CD4-positive, alpha-beta T cell treated with Interleukin-1 beta for 1 hour (primary cell): ENCODE results near the gene MAP7.

Experiments
- DNase-seq, 2 donors: peaks; one replicate each; pipeline ENCODE4 v3.0.0-alpha.2; 2020 to 2022

Gene MAP7

GRCh38 chr6:136527831-136528230 is 22.4 kb downstream of the MAP7 start:
- DNase-seq: no peak

DNA sequence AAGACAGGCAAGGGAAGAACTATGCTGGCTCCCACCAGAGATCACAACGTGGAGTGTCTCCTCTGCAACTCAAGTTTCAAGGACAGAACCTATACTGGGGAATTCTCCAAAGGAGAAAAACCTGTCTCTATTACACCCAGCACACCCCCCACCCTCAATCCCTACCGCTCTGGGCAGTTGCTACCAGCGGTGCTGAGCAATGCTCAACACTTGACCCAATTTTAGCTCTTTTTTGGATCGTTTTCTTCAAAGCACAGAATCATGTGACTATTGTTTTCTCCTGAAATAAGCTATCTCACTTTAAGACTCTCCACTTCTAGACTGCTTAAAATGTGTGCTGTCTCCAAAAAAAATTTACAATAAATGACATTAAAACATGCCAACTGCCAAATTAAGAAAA is 23.3 kb downstream of the MAP7 start:
- no peak for DNase-seq

DNA sequence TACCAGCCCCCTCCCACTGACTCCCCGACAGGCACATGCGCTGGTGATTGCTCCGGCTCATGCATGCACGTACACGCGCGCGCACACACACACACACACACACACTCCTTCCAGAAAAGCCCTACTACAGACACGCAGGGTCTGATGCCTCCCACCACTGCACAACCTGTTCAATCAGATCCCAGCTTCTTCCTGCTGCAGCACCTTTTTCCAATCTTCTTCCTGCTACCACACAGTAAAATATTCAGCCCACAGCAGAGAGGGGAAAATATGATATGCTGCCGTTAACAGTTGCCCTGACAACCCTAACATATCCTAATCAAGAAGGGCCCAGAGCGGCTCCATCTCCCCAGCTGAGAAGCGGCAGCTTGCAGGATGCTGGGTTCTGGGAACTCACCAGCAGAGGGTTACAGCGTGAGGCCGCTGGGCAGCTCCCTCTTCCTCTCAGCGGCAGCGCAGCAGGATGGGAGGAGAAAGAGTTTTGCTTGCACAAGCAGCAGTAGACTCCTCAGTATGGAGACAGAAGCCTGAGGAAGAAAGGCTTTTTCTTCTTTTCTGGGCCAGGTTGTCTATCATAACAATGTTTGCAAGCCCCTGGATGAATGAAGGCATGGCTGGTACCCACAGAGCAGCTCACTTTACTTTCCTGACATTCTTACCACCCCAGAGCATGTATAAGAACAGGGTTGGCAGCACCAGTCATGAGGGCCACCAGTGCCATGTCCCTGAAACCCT is 23.9 kb downstream of the MAP7 start:
- DNase-seq: peak; percentile 7 to 15

- DNase-seq: no peak
These were observed 24.5 kb downstream of the MAP7 start for GRCh38 chr6:136525586-136526195.

DNA sequence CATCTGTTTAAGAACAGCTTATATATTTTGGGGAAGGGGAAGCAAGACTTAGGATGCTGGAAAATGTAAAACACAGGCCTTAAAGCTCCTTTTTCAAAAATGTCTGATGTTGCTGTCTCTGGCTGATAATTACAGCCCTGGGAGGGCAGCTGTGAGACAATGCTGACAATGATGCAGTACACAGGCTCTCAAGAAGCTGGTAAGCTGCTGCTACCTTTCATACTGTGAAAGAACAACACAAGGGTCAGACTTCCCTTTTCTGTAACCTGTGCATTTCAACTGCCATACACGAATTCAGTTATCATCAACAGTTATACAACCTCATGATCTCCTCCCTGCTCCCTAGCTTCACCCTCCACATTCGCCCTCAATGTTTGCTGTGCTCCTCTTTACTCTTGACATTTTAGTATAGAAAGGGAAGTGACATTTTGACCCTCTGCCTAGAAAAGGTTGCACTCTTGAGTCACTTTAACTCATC is 25.2 kb downstream of the MAP7 start:
- DNase-seq: no peak

GRCh38 chr6:136524339-136524935 is 25.8 kb downstream of the MAP7 start:
- DNase-seq: no peak

DNA sequence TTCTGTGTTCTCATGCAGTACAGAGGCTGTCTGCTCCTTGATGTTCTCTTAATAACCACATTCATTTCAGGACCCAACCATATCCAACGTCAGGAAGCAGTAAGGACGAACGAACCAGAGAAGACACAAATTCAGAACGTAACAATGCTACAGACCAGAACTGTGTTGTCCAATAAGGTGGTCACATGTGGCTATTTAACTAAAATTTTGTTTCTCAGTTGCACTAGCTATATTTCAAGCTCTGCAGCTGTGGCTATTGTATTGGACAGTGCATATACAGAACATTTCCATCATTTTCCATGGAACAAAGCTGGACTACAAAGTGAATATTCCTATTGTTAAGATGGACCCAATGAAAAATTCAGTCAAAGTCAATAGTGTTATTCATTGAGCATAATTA is 27.0 kb downstream of the MAP7 start:
- DNase-seq: no peak

DNA sequence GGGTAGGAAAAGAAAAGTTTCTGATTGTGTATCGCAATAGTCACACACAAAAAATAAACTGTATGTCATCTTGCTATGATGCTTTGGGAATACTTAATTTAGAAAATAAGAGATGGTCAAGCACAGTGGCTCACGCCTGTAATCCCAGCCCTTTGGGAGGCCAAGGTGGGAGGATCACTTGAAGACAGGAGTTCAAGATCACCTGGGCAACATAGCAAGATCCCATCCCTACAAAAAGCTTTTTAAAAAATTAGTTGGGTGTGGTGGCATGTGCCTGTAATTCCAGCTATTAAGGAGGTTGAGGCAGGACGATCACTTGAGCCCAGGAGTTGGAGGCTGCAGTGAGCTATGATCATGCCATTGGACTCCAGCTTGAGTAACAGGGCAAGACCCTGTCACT is 27.6 kb downstream of the MAP7 start:
- no peak for DNase-seq

- no peak for DNase-seq
These were observed 28.3 kb downstream of the MAP7 start for GRCh38 chr6:136521911-136522310.

DNA sequence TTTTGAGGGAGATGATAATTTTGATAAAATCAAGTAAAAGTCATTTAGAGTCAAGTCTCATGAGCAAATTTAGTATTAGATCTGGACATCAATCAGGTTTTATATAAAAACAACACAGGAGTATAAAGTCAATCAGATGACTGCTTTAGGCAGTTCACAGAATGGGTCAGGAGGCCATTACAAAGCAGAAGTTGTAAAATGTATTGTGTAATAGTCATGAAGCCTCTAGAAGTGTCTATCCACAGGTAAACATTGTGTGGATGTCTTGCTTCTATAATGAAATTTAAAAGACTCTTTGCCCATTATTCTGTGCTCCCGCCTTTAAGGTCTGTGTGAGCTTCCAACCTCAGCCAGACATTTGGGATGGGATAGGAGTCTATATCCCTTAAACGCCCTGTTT is 28.8 kb downstream of the MAP7 start:
- no peak for DNase-seq

- no peak for DNase-seq
These were observed 29.7 kb downstream of the MAP7 start for GRCh38 chr6:136520517-136520916.

GRCh38 chr6:136517582-136517981 is 32.6 kb downstream of the MAP7 start:
- DNase-seq: no peak

DNA sequence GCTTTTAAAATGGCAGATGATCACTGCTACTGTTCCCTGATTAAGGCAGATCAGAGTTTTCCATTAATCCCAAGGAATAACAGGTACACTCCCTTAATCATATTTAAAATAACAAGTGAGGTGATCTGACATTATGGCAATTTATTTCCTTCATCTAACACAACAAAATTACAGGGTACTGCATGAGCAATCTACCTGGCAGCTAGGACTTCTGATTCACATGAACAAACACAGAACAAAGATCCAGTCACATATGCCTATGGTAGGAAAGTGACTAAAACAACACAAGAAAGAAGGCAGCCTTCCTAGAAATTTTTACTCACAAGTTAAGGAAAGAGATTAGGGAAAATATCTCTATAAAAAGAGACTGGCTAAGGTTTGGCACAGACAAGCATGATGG is 33.2 kb downstream of the MAP7 start:
- DNase-seq: no peak

DNA sequence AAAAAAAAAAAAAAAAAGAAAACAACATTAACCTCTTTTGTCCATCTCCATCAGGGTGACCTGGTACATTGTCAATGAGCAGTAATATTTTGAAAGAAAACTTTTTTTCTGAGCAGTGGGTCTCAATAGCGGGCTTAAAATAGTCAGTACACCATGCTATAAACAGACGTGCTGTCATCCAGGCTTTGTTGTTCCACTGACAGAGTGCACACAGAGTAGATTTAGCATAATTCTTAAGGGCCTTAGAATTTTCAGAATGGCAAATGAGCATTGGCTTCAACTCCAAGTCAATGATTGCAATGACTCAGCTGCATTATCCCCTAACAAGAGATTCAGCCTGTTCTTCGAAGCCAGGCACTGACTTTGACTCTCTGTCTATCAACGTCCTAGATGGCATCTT is 35.6 kb downstream of the MAP7 start:
- DNase-seq: no peak

DNA sequence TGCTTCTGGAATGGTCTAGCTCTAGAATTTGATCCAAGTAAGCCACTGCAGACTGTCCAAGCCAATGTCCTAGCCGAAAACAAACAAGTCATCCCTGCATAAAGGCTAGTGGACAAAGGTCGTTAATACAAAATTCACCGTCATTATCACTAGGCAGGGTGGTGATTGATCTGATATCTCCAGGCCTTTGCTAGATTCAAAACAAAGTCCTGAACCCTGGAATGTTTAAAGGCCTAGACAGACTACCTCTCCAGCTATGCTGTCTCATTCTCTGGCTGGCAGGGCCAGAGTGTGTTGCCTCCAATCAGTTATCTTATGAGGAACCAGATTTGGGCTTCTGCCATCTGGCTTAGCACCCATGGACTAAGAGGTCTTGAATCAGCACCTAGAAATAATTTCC is 38.3 kb downstream of the MAP7 start:
- DNase-seq: no peak

DNA sequence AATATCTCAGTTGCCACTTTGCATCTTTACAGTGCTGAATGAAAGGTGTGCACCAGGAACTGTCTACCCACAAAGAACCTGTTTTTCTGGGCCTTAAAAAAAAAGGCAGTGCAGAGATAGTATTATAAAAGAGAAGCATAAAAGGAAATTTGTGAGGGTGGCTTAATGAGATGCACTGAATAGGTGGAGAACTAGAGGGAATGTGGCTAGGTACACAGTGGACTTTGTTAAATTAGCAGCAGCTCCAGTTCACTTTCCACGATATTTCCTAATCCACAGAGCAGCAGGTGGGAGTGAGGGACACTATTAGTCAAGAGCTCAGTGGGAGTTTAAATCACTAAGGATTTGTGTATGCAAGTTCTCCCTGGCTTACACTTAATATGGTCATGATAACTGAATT is 38.8 kb downstream of the MAP7 start:
- DNase-seq: no peak

DNA sequence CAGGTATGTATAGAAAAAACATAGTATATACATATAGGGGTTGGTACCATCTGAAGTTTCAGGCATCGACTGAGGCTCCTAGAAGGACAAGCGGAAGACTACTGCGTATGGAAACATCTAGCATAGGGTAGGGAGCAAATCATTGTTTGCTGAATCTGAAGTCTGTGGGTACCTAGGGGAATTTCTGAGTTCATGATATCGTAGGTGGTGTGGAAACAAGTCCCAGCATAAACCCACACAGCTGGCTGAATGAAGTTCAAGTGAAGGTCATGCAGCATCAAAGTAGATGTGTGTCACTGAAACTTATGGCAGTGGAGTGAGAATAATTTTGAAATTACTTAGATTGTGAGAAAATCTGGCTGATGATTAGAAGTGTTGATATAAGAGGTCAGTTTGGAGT is 39.4 kb downstream of the MAP7 start:
- no peak for DNase-seq

DNA sequence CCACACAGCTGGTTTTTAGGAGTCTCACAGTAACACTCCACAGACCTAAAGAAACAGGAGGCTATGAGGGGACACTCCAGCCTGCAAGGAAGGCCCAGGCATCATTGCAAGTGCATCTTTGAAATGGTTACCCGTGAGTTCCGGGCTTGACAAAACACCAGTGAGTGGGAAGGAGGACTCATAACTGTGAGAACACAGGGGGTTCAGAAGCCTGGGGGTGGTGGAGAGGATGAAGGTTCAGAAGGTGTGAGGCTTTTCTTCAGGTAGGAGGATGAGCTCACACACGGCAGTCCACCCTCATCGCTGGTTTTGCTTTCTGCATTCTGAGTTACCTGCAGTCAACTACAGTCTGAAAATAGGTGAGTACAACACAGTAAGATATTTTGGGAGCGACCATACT is 39.9 kb downstream of the MAP7 start:
- no peak for DNase-seq

GRCh38 chr6:136508725-136509392 is 41.4 kb downstream of the MAP7 start:
- DNase-seq: no peak

DNA sequence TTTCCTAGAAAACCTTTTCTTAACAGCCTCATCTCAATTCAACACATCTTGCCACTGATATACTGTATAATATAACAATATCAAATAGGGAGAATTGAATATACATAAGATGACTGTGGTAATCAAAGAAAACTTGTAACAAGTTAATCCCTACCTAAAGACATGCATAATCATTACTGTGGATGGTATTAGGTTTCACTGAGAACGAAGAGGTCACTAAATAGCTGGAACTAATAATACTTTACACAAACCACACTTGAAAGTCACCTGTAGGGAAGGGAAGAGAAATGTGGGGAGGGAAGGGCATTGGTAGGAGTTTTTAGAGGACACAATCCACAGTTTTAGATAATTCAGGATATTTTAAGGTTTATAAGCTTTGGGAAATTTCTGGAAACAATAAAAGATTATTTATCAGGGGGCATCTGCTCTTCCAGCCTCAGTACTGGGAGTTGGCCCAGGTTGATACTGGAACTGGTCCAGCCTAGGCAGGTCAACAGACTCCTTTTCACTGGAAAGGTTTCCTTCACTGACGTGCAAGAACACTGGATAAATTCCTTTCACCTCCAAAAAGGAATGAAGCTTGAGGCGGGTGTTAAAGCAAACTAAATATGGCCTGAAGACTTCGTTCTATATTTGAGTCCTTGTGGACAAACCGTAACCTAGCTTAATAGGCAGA is 44.0 kb downstream of the MAP7 start:
- no peak for DNase-seq

- no peak for DNase-seq
These were observed 46.8 kb downstream of the MAP7 start for GRCh38 chr6:136503303-136504029.

DNA sequence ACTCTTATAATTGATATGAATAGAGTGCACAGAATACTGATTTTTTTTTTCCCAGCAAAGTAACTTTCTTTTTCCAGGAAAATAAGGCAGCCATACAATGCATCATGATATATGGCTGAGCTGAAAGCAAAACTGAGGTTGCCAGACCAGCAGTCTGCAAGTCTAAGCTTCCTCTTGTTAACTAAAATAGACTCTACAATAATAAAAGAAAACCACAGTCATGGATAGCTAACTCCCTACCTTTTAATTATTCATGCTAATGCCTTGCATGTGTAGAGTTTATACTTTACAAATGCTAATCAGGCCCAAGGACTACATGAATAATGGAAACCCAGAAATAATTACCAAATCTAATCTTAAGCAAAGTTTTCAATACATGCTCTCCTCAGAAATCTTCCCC is 47.4 kb downstream of the MAP7 start:
- DNase-seq: no peak

DNA sequence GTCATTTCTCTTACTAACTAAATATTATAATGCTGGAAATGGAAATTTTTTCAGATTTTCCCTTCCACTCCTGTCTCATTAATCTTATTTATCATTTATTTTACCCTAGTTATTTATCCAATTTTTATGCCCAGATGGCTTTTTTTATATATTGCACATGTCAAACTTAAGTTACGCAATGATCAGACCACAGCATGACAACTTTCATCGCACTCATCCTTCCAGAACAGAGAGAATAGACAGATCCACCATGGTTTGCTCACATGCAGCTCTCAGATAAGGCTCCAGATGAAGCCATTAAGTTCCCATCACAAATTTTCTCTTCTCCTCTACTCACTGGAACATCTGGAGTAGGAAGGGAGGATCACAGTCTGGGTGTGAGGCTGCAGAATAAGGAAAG is 48.7 kb downstream of the MAP7 start:
- no peak for DNase-seq
